H54 (cell line): ENCODE results near the gene NLRP10.

Experiments used
- DNase-seq: peaks from one replicate; pipeline ENCODE4 v3.0.0; 2011; ENCODE audit warnings: low spot score, mixed read lengths; ENCODE audit not compliant: insufficient read length
- FAIRE-seq: peaks from 3 replicates; lab custom pipeline; 2011; peaks lifted over from hg19 to GRCh38; lab: Jason Lieb, UNC
- POLR2A ChIP-seq: IDR thresholded peaks from 2 replicates; pipeline ENCODE4 v1.6.1; 2011; ENCODE audit warnings: low read depth, mild to moderate bottlenecking, low read length

NLRP10 gene

DNA sequence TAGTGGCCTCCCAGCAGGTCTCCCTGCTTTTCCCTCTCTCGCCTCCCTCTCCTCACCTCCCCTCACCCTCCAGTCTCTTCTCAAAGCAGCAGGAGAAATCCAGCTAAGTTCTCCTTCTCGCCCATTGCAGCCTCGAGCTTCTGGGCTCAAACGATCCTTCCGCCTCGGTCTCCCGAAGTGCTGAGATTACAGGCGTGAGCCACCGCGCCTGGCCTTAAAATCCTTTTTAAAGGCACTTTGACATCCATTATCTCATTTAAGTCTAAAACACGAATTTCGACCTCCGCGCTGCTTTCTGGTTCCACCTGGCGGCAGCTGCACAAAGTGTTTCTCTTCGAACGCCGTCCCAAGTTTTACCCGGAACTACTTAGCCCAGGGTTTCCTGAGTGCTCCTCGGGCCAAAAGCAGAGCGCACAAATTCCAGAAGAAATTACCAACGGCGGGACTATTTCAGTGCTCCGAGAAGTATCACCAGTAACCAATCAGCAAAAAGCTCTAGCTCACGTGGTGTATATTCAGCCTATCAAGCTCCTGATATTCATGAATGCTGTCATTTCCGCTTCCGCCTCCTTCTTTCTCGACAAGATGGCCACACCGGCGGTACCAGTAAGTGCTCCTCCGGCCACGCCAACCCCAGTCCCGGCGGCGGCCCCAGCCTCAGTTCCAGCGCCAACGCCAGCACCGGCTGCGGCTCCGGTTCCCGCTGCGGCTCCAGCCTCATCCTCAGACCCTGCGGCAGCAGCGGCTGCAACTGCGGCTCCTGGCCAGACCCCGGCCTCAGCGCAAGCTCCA lies 21.7 kb upstream of the NLRP10 start, which contains the start of gene EIF3F:
Gene EIF3F (plus strand): TSS at position 570 of the 792 bp plus-strand sequence. CDS start 16 bp downstream, at position 586.
- TF ChIP-seq POLR2A: no peak
- FAIRE-seq: peak; percentile 93

DNA sequence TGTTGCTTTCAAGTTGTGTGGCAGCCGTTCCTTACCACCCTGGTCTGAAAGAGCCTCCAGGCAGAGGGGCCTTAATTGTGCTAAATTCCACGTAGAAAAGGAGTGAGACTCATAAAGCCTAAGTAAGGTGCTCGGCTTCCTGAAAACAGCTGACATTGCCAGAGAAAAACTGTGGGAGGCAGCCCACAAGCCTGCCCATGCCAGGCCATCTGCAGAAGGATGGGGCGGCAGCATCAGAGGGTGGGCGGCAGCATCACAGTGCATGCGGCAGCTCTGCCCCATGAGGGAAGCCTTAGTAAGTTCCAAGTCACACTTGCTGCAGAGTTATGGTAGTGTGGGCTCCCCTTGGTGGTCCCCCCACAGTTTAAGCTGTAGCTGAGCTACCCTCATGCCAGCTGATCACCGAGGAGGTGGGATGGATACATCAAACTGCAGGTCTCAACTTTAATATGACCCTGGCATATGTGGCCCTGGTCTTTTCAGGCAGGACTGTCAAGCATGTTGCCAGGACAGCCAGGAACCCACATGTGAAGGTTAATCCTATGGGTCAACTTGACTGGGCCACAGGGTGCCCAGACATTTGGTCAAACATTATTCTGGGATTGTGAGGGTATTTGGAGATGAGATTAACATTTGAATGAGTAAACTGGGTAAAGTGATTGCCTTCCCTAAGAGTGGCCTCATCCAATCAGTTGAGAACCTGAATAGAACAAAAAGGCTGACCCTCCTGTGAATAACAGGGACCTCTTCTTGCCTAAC lies 18.8 kb upstream of the NLRP10 start:
- FAIRE-seq: no peak
- no peak for DNase-seq
- no peak for TF ChIP-seq POLR2A

More for the DNA sequence above, 21.7 kb upstream of the NLRP10 start, which contains the start of gene EIF3F:
- DNase-seq: peak; percentile 84

DNA sequence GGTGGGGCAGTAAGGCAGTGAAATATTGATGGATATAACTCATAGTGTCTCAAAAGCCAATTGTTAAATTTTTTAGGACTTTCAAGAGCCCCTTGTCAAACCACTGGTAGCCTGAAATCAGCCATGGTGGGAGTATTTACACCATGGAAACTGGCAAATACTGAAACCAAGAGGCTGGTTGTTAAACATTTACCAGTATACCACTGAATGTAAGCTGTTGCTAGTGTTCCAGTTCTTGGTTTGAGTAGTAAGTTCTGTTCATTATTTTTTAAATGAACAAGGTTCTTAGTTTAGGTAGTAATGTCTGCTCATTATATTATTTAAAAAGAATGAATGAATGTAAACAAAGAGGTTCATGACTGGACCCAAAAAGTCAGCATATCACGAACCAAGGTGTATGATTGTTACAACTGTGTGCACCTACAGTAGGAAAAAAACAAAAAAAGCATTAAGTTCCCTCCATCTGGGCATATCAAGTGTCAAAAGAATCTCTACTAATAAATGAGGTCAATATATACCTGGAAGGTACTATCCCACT lies 17.4 kb upstream of the NLRP10 start:
- DNase-seq: no peak
- no peak for FAIRE-seq
- no peak for TF ChIP-seq POLR2A

DNA sequence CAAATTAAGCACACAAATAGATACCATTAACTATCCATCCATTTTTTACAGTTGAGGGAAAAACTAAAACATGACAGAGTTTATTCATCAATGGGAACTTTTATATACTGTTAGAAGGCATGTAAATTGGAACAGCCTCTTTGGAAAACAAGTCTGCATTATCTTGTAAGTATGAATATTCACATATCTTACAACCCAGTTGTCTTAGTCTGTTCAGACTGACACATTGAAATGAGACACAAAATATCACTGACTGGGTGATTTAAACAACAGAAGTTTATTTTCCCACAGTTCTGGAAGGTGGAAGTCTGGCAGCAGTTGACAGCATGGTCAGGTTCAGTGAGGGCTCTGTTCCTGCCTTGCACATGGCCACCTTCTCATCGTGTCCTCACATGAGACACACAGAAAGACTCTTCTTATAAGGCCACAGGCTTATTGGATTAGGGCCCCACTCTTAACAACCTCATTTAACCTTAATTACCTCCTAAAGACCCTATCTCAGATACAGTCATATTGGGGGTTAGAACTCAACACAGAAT lies 16.4 kb upstream of the NLRP10 start:
- FAIRE-seq (no peak), DNase-seq (no peak)

DNA sequence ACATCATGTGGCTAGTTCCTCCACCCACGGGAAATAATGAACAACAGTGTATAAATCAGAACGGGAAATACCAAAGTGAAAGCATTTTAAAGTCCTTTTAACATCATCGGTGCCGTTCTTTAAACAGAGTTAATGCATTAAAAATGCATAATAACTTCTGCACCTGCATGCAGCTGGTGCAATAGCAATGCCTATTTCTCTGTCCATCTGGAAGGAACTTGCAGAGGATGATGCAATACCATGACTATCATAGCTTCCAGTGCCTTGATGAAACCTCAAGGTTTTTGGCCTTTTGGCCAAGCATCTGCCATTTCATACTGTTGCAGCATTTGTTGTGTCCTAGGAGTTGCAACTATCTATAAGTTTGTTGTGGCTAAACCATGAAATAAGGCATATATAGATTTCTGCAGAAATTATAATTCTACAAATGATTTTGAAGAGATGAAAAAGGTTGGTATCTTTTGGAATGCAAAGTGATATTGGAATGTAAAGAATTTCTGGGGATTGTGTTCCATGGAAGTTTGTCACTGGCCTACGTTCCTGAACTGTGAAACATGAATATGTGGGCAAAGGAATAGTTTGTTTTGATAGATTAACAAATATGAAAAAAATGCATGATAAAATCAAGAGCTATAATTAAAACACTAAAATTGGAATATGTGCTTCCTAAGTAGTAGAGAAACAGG lies 12.1 kb upstream of the NLRP10 start:
- peak; percentile 33 for DNase-seq
- FAIRE-seq: peak; percentile 98
- no peak for TF ChIP-seq POLR2A

More for the DNA sequence above, 16.4 kb upstream of the NLRP10 start:
- TF ChIP-seq POLR2A: no peak

DNA sequence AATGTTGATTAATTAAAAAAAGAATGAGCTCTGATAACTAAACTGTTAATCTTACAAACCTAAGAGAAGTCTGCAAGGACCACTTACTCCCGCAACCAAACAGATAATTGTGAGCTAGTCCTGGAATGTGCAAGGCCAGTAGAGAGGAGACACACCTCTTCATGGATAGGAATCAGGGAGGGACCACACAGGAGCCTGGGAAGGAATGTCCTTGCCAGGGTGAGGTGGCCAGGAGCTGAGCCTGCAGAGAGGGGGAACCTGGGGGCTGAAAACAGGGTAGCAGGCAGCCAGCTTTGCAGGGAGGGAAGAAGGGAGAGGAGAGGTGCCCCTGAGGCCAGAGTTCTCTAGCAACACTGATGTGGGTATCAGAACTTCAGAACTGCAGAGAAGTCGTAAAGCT lies 9.4 kb upstream of the NLRP10 start:
- no peak for TF ChIP-seq POLR2A
- DNase-seq (no peak), FAIRE-seq (no peak)

DNA sequence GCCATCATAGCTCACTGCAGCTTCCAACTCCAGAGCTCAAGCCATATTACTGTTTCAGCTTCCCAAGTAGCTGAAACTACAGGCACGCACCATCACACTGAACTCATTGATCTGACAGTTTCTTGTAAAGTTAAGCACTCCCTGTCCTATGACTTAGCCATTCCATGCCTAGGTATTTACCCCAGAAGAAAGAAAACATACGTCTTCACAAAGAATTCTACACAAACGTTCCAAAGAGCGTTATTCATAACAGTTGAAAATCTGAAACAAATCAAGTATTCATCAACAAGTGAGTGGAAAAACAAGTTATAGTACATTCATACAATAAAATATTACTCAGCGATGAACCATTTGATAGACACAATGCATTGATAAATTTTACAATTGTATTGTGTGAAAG lies 7.8 kb upstream of the NLRP10 start:
- DNase-seq (no peak), FAIRE-seq (no peak)
- no peak for TF ChIP-seq POLR2A

DNA sequence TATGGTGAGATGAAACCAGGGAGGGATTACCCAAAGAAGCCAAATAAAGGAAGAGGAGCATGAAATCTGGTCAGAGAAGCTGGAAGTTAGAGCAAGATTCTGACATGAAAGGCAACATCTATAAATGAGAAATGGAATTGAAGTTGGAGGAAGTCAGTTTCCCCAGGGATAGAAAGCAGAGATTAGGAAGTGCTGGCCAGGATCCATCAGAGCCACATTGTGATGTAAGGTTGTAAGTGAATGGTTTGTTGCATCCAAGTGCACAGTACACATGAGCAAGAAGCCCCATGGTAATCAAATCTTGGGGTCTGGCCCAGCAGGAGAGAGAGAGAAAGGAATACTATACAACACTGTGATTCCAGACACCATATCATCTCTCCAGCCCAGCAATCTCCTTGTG lies 6.6 kb upstream of the NLRP10 start:
- no peak for TF ChIP-seq POLR2A
- DNase-seq (no peak), FAIRE-seq (no peak)

DNA sequence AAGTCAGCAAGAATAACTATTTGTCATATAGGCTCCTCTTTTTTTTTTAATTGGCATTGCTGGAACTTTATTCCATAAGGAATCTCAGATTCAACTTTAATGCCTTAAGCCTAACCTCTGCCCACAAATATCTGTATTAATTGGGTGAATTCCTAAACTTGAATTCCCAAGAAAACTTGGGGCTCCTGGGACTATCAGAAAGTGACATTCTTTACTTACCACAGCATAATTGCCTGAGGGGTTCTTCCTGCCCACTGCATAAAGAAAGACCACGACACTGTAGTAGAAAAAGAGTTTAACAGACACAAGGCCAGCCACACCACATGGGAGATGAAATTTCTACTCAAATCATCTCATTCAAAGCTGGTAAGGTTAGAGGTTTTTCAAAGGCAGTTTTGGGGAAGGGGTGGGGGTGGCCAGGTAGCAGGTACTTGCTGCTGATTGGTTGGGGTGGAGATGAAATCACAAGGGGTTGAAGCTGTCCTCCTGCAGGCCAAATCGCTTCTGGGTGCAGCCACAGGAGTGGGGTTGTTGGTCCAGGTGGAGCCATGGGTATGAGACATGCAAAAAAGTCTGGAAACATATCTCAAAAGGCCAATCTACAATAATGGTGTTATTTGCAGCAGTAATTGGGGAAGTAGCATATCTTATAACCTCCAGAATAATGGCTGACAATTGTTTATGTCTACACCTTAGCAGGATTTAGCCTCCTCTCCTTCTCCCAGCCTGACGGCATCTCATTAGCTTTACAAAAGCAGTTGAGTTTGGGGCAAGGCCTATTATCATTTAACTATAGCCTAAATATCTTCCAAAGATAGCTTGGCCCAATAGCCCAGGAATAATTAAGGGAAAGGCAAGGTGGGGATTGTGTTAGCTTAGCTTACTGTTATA lies 4.8 kb upstream of the NLRP10 start:
- FAIRE-seq (no peak), DNase-seq (no peak)
- no peak for TF ChIP-seq POLR2A

DNA sequence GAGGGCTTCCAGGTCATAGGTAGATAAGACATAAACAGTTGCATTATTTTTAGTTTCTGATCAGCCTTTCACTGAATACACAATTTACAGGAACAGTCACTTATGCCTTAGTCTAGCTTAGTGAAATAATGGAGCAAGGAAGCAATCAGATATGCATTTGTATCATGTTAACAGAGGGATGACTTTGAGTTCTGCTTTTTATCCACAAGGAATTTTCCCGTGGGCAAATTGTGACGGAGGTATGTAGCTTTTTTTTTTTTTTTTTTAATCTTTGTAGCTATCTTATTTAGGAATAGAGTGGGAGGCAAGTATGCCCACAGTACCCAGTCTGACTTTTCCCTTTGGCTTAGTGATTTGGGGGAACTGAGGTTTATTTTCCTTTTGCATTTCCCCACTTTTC lies 3.4 kb upstream of the NLRP10 start:
- FAIRE-seq: no peak
- DNase-seq: no peak

DNA sequence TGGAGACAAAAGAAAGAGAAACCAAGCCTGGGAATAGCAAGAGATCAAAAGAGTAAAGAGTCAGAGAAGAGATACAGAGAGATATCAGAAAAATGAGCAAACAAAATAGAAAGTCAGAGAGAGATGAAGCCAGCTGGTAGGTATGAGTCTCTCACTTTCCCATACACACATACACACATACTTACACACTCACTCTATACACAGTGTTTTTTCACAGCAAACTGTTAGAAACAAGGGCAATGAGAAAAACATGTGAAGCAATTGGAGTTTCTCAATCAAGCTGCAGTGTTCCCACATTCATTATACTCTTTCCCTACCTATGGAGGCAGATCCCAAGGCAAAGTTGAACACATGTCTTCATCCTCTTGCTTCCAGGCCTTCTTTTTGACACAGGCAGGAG lies 2.6 kb upstream of the NLRP10 start:
- no peak for TF ChIP-seq POLR2A
- DNase-seq: no peak
- no peak for FAIRE-seq

More for the DNA sequence above, 3.4 kb upstream of the NLRP10 start:
- no peak for TF ChIP-seq POLR2A

DNA sequence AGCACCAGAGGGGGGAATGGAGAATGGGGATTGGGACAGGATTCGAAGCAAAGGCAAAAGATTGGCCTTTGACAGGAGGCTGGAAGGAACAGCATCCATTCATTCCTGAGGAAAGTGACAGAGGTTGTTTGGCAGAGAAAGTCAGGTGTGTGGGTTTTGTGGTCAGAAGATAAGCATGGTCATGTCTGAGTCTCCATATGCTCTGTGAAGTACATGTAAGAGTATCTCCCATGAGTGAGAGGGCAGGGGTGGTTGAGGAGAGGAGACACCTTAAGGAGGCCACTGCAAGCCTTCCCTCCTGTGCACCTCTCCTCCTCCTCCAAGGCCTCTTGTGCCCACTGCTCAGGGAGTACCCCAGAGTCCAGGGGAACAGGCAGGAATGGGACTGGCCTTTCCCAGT lies 1.9 kb upstream of the NLRP10 start:
- TF ChIP-seq POLR2A: no peak
- FAIRE-seq (no peak), DNase-seq (no peak)
